Measurements from ENCODE around the gene ACP1.

DNA sequence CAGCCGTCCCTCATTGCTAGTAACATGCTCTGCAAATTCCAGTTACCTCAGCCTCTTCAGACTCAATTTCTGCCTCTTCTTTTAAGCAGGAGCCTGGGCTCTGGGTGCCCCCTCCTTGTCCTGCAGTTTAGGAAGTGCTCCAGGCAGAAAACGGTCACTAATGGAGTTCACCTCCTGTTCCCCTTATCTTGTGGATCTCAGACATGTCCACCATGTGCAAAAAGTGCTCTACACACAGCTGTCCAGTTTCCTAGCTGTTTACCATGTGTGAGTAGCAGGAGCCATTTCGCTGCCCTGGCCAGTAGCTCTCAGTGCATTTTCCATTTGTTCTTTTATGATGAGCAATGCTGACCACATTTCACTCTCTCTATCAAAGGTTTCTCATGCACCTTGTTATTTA is 5.8 kb upstream of the ACP1 start:
- TF ChIP-seq, protein P1, sequence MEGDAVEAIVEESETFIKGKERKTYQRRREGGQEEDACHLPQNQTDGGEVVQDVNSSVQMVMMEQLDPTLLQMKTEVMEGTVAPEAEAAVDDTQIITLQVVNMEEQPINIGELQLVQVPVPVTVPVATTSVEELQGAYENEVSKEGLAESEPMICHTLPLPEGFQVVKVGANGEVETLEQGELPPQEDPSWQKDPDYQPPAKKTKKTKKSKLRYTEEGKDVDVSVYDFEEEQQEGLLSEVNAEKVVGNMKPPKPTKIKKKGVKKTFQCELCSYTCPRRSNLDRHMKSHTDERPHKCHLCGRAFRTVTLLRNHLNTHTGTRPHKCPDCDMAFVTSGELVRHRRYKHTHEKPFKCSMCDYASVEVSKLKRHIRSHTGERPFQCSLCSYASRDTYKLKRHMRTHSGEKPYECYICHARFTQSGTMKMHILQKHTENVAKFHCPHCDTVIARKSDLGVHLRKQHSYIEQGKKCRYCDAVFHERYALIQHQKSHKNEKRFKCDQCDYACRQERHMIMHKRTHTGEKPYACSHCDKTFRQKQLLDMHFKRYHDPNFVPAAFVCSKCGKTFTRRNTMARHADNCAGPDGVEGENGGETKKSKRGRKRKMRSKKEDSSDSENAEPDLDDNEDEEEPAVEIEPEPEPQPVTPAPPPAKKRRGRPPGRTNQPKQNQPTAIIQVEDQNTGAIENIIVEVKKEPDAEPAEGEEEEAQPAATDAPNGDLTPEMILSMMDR (IDR thresholded peaks at IDR 0.05), result no peak
- TF ChIP-seq POLR2A (IDR thresholded peaks at IDR 0.05), result no peak
